ENCODE data around the gene RBMS1.

DNA sequence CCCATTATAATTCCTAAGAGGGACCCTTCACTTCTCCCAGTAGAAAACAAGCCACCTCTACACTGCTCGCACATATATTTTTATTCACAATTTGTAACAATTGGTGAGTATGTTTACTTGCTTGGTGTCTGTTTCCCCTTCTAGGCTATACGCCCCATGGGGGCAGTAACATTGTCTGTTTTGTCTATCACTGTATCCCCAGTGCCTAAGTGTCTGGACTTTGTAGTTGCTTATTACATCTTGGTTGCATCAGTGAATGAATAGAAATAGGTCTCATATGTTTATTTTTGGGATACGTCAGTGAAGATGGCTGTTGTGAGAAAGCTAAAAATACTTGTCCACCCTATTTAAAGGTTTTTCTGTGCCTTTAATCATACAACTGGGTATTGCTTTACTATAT, 206.1 kb downstream of the RBMS1 start:
- TF ChIP-seq SMC3 (IDR thresholded peaks at IDR 0.05; ENCODE audit: low read depth, low read length): no peak
- TF ChIP-seq RCOR1 (IDR thresholded peaks at IDR 0.05; ENCODE audit: insufficient replicate concordance, low read length): no peak
- TF ChIP-seq, protein P1, sequence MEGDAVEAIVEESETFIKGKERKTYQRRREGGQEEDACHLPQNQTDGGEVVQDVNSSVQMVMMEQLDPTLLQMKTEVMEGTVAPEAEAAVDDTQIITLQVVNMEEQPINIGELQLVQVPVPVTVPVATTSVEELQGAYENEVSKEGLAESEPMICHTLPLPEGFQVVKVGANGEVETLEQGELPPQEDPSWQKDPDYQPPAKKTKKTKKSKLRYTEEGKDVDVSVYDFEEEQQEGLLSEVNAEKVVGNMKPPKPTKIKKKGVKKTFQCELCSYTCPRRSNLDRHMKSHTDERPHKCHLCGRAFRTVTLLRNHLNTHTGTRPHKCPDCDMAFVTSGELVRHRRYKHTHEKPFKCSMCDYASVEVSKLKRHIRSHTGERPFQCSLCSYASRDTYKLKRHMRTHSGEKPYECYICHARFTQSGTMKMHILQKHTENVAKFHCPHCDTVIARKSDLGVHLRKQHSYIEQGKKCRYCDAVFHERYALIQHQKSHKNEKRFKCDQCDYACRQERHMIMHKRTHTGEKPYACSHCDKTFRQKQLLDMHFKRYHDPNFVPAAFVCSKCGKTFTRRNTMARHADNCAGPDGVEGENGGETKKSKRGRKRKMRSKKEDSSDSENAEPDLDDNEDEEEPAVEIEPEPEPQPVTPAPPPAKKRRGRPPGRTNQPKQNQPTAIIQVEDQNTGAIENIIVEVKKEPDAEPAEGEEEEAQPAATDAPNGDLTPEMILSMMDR (conservative IDR thresholded peaks at IDR 0.05; ENCODE audit: low read depth, low read length): no peak
- no peak for TF ChIP-seq RAD21 (IDR thresholded peaks at IDR 0.05; ENCODE audit: low read length)
- no peak for TF ChIP-seq RFX5 (IDR thresholded peaks at IDR 0.05; ENCODE audit: low read depth, low read length)
- no peak for TF ChIP-seq POLR2A (IDR thresholded peaks at IDR 0.05; ENCODE audit: low read depth, low read length)
- TF ChIP-seq MXI1 (IDR thresholded peaks at IDR 0.05; ENCODE audit: borderline replicate concordance, low read depth, low read length): no peak
- TF ChIP-seq BHLHE40 (IDR thresholded peaks at IDR 0.05; ENCODE audit: low read depth, low read length): no peak
- TF ChIP-seq NFE2L2 (IDR thresholded peaks at IDR 0.05; ENCODE audit: low read depth, low read length): no peak
- TF ChIP-seq, protein P2, sequence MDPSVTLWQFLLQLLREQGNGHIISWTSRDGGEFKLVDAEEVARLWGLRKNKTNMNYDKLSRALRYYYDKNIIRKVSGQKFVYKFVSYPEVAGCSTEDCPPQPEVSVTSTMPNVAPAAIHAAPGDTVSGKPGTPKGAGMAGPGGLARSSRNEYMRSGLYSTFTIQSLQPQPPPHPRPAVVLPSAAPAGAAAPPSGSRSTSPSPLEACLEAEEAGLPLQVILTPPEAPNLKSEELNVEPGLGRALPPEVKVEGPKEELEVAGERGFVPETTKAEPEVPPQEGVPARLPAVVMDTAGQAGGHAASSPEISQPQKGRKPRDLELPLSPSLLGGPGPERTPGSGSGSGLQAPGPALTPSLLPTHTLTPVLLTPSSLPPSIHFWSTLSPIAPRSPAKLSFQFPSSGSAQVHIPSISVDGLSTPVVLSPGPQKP (IDR thresholded peaks at IDR 0.05; ENCODE audit: borderline replicate concordance, low read depth, low read length): no peak
- no peak for TF ChIP-seq CHD1 (IDR thresholded peaks at IDR 0.05; ENCODE audit: low read depth, low read length)
- TF ChIP-seq MAFK (IDR thresholded peaks at IDR 0.05; ENCODE audit: low read depth, low read length): no peak

Data from IMR-90 (cell line).